ENCODE measurements around the gene TBX19.

GRCh38 chr1:168252204-168252733 is 28.4 kb upstream of the TBX19 start:
- no peak for TF ChIP-seq ZNF274 (IDR thresholded peaks at IDR 0.05; ENCODE audit: low read depth, low read length)
- TF ChIP-seq CTCF (IDR thresholded peaks at IDR 0.05 in 2 of 3, conservative IDR thresholded peaks at IDR 0.05 in 1 of 3; ENCODE audit: borderline replicate concordance in 1 of 3, insufficient read depth in 1 of 3, low read depth in 2 of 3, low read length in 2 of 3): no peak
- no peak for TF ChIP-seq ELF1 (IDR thresholded peaks at IDR 0.05; ENCODE audit: borderline replicate concordance, low read depth)
- TF ChIP-seq EZH2 (IDR thresholded peaks at IDR 0.05): no peak
- TF ChIP-seq POLR2AphosphoS5 (IDR thresholded peaks at IDR 0.05; ENCODE audit: low read depth, low read length): no peak
- no peak for TF ChIP-seq POLR2A (IDR thresholded peaks at IDR 0.05; ENCODE audit: borderline replicate concordance, extremely low read depth, insufficient read depth, insufficient read length)
- TF ChIP-seq RAD21 (IDR thresholded peaks at IDR 0.05; ENCODE audit: low read depth): no peak
- no peak for TF ChIP-seq REST (IDR thresholded peaks at IDR 0.05; ENCODE audit: low read depth)

Measured in HCT116 (cell line).